Keratinocyte (primary cell): Measurements from ENCODE around the gene ERBB4. TPM values are rescaled to one million over a fixed set of nuclear protein-coding genes. Genes with fewer than 3 reads are reported as not detected.

Experiments used
- DNase-seq: peaks from one replicate; pipeline ENCODE4 v3.0.0-alpha.2; 2011; ENCODE audit warnings: low read depth, missing footprints, low spot score
- FAIRE-seq: peaks from 2 replicates; lab custom pipeline; 2011; peaks lifted over from hg19 to GRCh38; lab: Jason Lieb, UNC
- H2AFZ ChIP-seq: 2 replicates; pipeline ENCODE4 v1.6.0; 2012; ENCODE audit warnings: low read length, control low read depth, inconsistent platforms; ENCODE audit not compliant: control insufficient read depth
- H3K27ac ChIP-seq: 2 replicates; pipeline ENCODE4 v1.5.1; 2011; ENCODE audit warnings: low read length; ENCODE audit not compliant: control insufficient read depth, insufficient read depth
- H3K27me3 ChIP-seq: 3 replicates; pipeline ENCODE4 v1.6.0; 2011; ENCODE audit warnings: low read length; ENCODE audit not compliant: control insufficient read depth, insufficient read depth; ENCODE audit errors: extremely low read depth
- H3K36me3 ChIP-seq, 2 experiments: 2 replicates in 1 of 2; 3 replicates in 1 of 2; pipeline ENCODE4 v1.5.1; 2011; ENCODE audit warnings: low read length in 2 of 2, mild to moderate bottlenecking in 1 of 2; ENCODE audit not compliant: control insufficient read depth in 2 of 2, insufficient read depth in 2 of 2; ENCODE audit errors: extremely low read depth in 1 of 2
- H3K4me1 ChIP-seq: 3 replicates; pipeline ENCODE4 v1.5.1; 2011; ENCODE audit warnings: low read length; ENCODE audit not compliant: control insufficient read depth, insufficient read depth; ENCODE audit errors: extremely low read depth
- H3K4me2 ChIP-seq: 3 replicates; pipeline ENCODE4 v1.6.0; 2011; ENCODE audit warnings: low read depth, low read length; ENCODE audit not compliant: control insufficient read depth, insufficient read depth; ENCODE audit errors: extremely low read depth
- H3K4me3 ChIP-seq, 3 experiments: fragments of 200-600 bp in 1 of 3; sonication (generic) in 1 of 3; 2 replicates in 2 of 3; 3 replicates in 1 of 3; pipeline ENCODE4 v1.5.1; 2011 to 2016; ENCODE audit warnings: low read length in 3 of 3, mild to moderate bottlenecking in 3 of 3, control low read depth in 2 of 3, inconsistent platforms in 1 of 3, low read depth in 1 of 3, mixed read lengths in 1 of 3, mixed run types in 1 of 3, moderate library complexity in 1 of 3; ENCODE audit not compliant: control insufficient read depth in 2 of 3, insufficient read depth in 2 of 3; ENCODE audit errors: extremely low read depth in 1 of 3
- H3K79me2 ChIP-seq: 2 replicates; pipeline ENCODE4 v1.6.0; 2012; ENCODE audit warnings: low read length; ENCODE audit not compliant: control insufficient read depth, insufficient read depth
- H3K9ac ChIP-seq: 3 replicates; pipeline ENCODE4 v1.6.0; 2011; ENCODE audit warnings: low read length; ENCODE audit not compliant: control insufficient read depth, insufficient read depth; ENCODE audit errors: extremely low read depth
- H3K9me1 ChIP-seq: 3 replicates; pipeline ENCODE4 v1.6.0; 2011; ENCODE audit warnings: low read length; ENCODE audit not compliant: control insufficient read depth, insufficient read depth; ENCODE audit errors: extremely low read depth
- H3K9me3 ChIP-seq: 2 replicates; pipeline ENCODE4 v1.5.1; 2012; ENCODE audit warnings: low read depth, low read length; ENCODE audit not compliant: control insufficient read depth
- H4K20me1 ChIP-seq: 3 replicates; pipeline ENCODE4 v1.6.0; 2011; ENCODE audit warnings: low read length; ENCODE audit not compliant: control insufficient read depth, insufficient read depth; ENCODE audit errors: extremely low read depth
- EZH2 ChIP-seq: IDR thresholded peaks from one replicate; pipeline ENCODE4 v1.6.1; 2012; ENCODE audit warnings: inconsistent platforms, mild to moderate bottlenecking, low read length, moderate library complexity
- dilution Hi-C: fragments of 300-500 bp; cut with MboI; formaldehyde crosslinking; loops from one replicate; pipeline ENCODE4 v1.7.0; 2020; ENCODE audit warnings: low sequenced_read_pairs; ENCODE audit not compliant: extremely low pct_ligation_motif_present
- polyA plus RNA-seq, 5 experiments: library from polyadenylated mRNA; depleted of rRNA in 3 of 5; stranded (reverse) in 3 of 5; stranded (forward) in 1 of 5; unstranded in 1 of 5; fragments of >200 nt; gene quantifications; 1 replicate in 1 of 5; 2 replicates in 3 of 5; 3 replicates in 1 of 5; pipeline versions ENCODE4 v1.2.1 to v1.2.3, GENCODE V29; 2011 to 2012; ENCODE audit warnings: missing spikeins in 2 of 5, low read depth in 1 of 5, low replicate concordance in 1 of 5
- TF ChIP-seq, protein P1 (sequence below), 3 experiments: IDR thresholded peaks in 1 of 3; conservative IDR thresholded peaks in 1 of 3; optimal IDR thresholded peaks in 1 of 3; 2 replicates in 2 of 3; 3 replicates in 1 of 3; pipeline versions ENCODE3 to v1.5.1; 2011; ENCODE audit warnings: low read length in 3 of 3, mild to moderate bottlenecking in 3 of 3, moderate library complexity in 2 of 3, control low read depth in 1 of 3, inconsistent platforms in 1 of 3; ENCODE audit not compliant: insufficient read depth in 2 of 3; ENCODE audit errors: extremely low read depth in 1 of 3

The ERBB4 gene
- polyA plus RNA-seq, 1 donor (not counting 4 experiments of a cell fraction or from before 2014, with no cell fraction given) = 0.01 TPM

DNA sequence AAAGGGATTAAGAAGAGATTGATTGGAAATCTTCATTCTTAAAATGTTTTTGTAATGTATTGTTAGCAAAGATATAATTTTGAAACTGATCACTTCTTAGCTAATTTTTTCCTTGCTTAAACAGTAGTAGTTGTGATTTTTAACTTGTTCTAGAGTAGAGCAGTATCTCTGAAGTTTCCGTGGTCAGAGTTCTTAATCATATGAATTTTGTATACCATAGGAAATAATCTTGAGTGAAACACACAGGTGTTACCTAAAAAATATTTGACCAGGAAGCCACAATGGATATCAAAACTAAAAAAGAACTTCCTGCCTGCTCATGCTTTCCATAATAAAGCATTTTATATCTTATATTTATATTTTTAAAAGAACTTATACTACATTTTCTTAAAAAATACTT is 907.1 kb downstream of the ERBB4 start:
- H3K36me3 ChIP-seq = no peaks in the 10 kb centered on the region
- no peaks in the 10 kb centered on the region for H3K79me2 ChIP-seq
- H3K4me2 ChIP-seq = no peak overlapping the region
- no peaks in the 10 kb centered on the region for H3K9me3 ChIP-seq
- no peak overlapping the region for H3K4me3 ChIP-seq
- H4K20me1 ChIP-seq = no peaks in the 10 kb centered on the region
- FAIRE-seq (no peak), DNase-seq (no peak)
- H3K27ac ChIP-seq = no peak overlapping the region
- H3K4me1 ChIP-seq = no peaks in the 10 kb centered on the region
- no peak overlapping the region for H3K9ac ChIP-seq
- dilution Hi-C loops = no loop called here
- TF ChIP-seq, protein P1, sequence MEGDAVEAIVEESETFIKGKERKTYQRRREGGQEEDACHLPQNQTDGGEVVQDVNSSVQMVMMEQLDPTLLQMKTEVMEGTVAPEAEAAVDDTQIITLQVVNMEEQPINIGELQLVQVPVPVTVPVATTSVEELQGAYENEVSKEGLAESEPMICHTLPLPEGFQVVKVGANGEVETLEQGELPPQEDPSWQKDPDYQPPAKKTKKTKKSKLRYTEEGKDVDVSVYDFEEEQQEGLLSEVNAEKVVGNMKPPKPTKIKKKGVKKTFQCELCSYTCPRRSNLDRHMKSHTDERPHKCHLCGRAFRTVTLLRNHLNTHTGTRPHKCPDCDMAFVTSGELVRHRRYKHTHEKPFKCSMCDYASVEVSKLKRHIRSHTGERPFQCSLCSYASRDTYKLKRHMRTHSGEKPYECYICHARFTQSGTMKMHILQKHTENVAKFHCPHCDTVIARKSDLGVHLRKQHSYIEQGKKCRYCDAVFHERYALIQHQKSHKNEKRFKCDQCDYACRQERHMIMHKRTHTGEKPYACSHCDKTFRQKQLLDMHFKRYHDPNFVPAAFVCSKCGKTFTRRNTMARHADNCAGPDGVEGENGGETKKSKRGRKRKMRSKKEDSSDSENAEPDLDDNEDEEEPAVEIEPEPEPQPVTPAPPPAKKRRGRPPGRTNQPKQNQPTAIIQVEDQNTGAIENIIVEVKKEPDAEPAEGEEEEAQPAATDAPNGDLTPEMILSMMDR (optimal IDR thresholded peaks at IDR 0.05 in 1 of 3, IDR thresholded peaks at IDR 0.05 in 1 of 3, conservative IDR thresholded peaks at IDR 0.05 in 1 of 3; ENCODE audit: extremely low read depth in 1 of 3, insufficient read depth in 2 of 3, low read length in 3 of 3) = no peak
- TF ChIP-seq EZH2 = no peak
- no peaks in the 10 kb centered on the region for H3K27me3 ChIP-seq
- H3K9me1 ChIP-seq = no peaks in the 10 kb centered on the region
- H2AFZ ChIP-seq = no peak overlapping the region

DNA sequence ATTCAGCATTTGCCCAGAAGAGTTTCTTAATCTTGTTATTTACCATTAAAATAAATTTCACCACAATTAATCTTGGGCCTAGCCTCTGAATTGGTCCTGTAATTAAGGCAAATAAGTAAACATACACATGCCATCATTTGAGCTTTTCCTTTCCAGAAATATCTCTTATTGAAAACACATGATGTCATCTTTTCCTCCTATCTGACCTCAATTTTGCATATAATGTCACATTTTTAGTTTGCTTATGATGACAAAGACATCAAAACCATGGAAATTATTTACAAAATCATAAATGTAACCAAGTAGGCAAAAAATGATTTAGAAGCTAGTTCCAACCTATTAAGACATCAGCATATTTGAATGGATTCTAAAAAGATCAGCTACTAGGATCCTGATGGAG is 915.5 kb downstream of the ERBB4 start:
- FAIRE-seq (no peak), DNase-seq (no peak)
- Histone ChIP-seq H3K27ac (no peak overlapping the region), H3K79me2 (no peaks in the 10 kb centered on the region), H3K9me3 (no peaks in the 10 kb centered on the region), H3K4me3 (no peak overlapping the region), H2AFZ (peak overlapping the region; percentile 52), H3K9me1 (no peaks in the 10 kb centered on the region), H3K27me3 (no peaks in the 10 kb centered on the region), H4K20me1 (no peaks in the 10 kb centered on the region), H3K36me3 (no peaks in the 10 kb centered on the region), H3K4me2 (no peak overlapping the region), H3K4me1 (no peaks in the 10 kb centered on the region), H3K9ac (no peak overlapping the region)
- no peak for TF ChIP-seq EZH2
- TF ChIP-seq, protein P1 (optimal IDR thresholded peaks at IDR 0.05 in 1 of 3, IDR thresholded peaks at IDR 0.05 in 1 of 3, conservative IDR thresholded peaks at IDR 0.05 in 1 of 3; ENCODE audit: extremely low read depth in 1 of 3, insufficient read depth in 2 of 3, low read length in 3 of 3) = no peak
- dilution Hi-C loops = no loop called here
